Endothelial cell of umbilical vein (primary cell): ENCODE data around the gene ADCY2. TPM values are rescaled to one million over a fixed set of nuclear protein-coding genes. Genes with fewer than 3 reads are reported as not detected.

Source experiments
- BruUV-seq: library from RNA; stranded (reverse); fragments of 400-500 nt; replicated peaks from 2 replicates; lab custom pipeline; 2021; lab: Mats Ljungman, UMichigan
- CTCF ChIA-PET: fragments of 300-600, 350-600 bp; sonication (Branson Sonifier 250); formaldehyde crosslinking; loops from one replicate; lab custom pipeline; 2021; ENCODE audit warnings: antibody characterized with exemption, inconsistent platforms; lab: Charles Lee
- POLR2A ChIA-PET: fragments of 300-600, 350-600 bp; sonication (Branson Sonifier 250); formaldehyde crosslinking; loops from one replicate; lab custom pipeline; 2021; ENCODE audit warnings: antibody characterized with exemption, inconsistent platforms; lab: Charles Lee
- DNase-seq: peaks from one replicate; pipeline ENCODE4 v3.0.0-alpha.2; 2011; ENCODE audit warnings: low read depth, low spot score
- FAIRE-seq: peaks from 2 replicates; lab custom pipeline; 2011; peaks lifted over from hg19 to GRCh38; lab: Jason Lieb, UNC
- H2AFZ ChIP-seq: 2 replicates; pipeline ENCODE4 v1.6.0; 2012; ENCODE audit warnings: low read depth, low read length, control low read depth, inconsistent platforms
- H3K27ac ChIP-seq: 2 replicates; pipeline ENCODE4 v1.5.1; 2011; ENCODE audit warnings: low read depth, mild to moderate bottlenecking, control low read depth, low read length, moderate library complexity; ENCODE audit not compliant: insufficient read depth
- H3K27me3 ChIP-seq, 2 experiments: 2 replicates each; pipeline versions ENCODE4 v1.6.0 to v1.6.1; 2011; ENCODE audit warnings: low read length in 2 of 2, mixed read lengths in 1 of 2; ENCODE audit not compliant: control insufficient read depth in 2 of 2, insufficient read depth in 2 of 2
- H3K36me3 ChIP-seq, 2 experiments: 2 replicates in 1 of 2; 3 replicates in 1 of 2; pipeline ENCODE4 v1.5.1; 2011; ENCODE audit warnings: low read length in 2 of 2, mild to moderate bottlenecking in 1 of 2, moderate library complexity in 1 of 2; ENCODE audit not compliant: control insufficient read depth in 2 of 2, insufficient read depth in 2 of 2; ENCODE audit errors: extremely low read depth in 1 of 2
- H3K4me1 ChIP-seq: 3 replicates; pipeline ENCODE4 v1.5.1; 2011; ENCODE audit warnings: mild to moderate bottlenecking, low read length; ENCODE audit not compliant: control insufficient read depth, insufficient read depth; ENCODE audit errors: extremely low read depth
- H3K4me2 ChIP-seq: 2 replicates; pipeline ENCODE4 v1.6.1; 2011; ENCODE audit warnings: low read length, control low read depth, mixed read lengths; ENCODE audit not compliant: insufficient read depth
- H3K4me3 ChIP-seq, 3 experiments: fragments of 200-600 bp in 1 of 3; sonication (generic), shearing (Covaris generic) in 1 of 3; replicated peaks in 1 of 3; 2 replicates each; pipeline ENCODE4 v1.5.1; 2011 to 2016; ENCODE audit warnings: control low read depth in 3 of 3, low read length in 3 of 3, mild to moderate bottlenecking in 2 of 3, inconsistent platforms in 1 of 3, low read depth in 1 of 3, moderate library complexity in 1 of 3; ENCODE audit not compliant: insufficient read depth in 1 of 3
- H3K79me2 ChIP-seq: 2 replicates; pipeline ENCODE4 v1.6.0; 2012; ENCODE audit warnings: low read length, inconsistent platforms; ENCODE audit not compliant: control insufficient read depth, insufficient read depth
- H3K9ac ChIP-seq: replicated peaks from 2 replicates; pipeline ENCODE3; 2011; ENCODE audit warnings: low read length, control low read depth; ENCODE audit not compliant: insufficient read depth; ENCODE audit errors: extremely low read depth
- H3K9me1 ChIP-seq: replicated peaks from 3 replicates; pipeline ENCODE4 v1.6.0; 2011; ENCODE audit warnings: mild to moderate bottlenecking, low read length; ENCODE audit not compliant: control insufficient read depth, insufficient read depth; ENCODE audit errors: extremely low read depth
- H3K9me3 ChIP-seq: replicated peaks from 2 replicates; pipeline ENCODE4 v1.5.1; 2012; ENCODE audit warnings: low read length, inconsistent platforms; ENCODE audit not compliant: control insufficient read depth, insufficient read depth
- H4K20me1 ChIP-seq: replicated peaks from 2 replicates; pipeline ENCODE3; 2011; ENCODE audit warnings: mild to moderate bottlenecking, low read length; ENCODE audit not compliant: control insufficient read depth, insufficient read depth; ENCODE audit errors: extremely low read depth
- EZH2 ChIP-seq: IDR thresholded peaks from 2 replicates; pipeline ENCODE4 v1.6.1; 2012; ENCODE audit warnings: borderline replicate concordance, low read depth, mild to moderate bottlenecking, moderate library complexity, low read length, inconsistent platforms; ENCODE audit not compliant: severe bottlenecking
- FOS ChIP-seq: IDR thresholded peaks from 2 replicates; pipeline ENCODE4 v1.6.1; 2011; ENCODE audit warnings: mild to moderate bottlenecking, low read length, moderate library complexity, borderline replicate concordance; ENCODE audit not compliant: insufficient read depth
- GATA2 ChIP-seq: IDR thresholded peaks from 2 replicates; pipeline ENCODE4 v1.7.0; 2011; ENCODE audit warnings: low read depth, mild to moderate bottlenecking, moderate library complexity, mixed read lengths, low read length; ENCODE audit not compliant: insufficient read length, insufficient read depth
- JUN ChIP-seq: IDR thresholded peaks from 2 replicates; pipeline ENCODE4 v1.6.1; 2011; ENCODE audit warnings: borderline replicate concordance, low read depth; ENCODE audit not compliant: insufficient read length, insufficient read depth
- MYC ChIP-seq: IDR thresholded peaks from one replicate; pipeline ENCODE4 v1.6.1; 2011; ENCODE audit warnings: mild to moderate bottlenecking, low read depth, low read length
- POLR2A ChIP-seq: IDR thresholded peaks from 2 replicates; pipeline ENCODE4 v1.6.1; 2012; ENCODE audit warnings: low read depth, mild to moderate bottlenecking, control low read depth, low read length
- POLR2AphosphoS5 ChIP-seq: IDR thresholded peaks from 2 replicates; pipeline ENCODE4 v1.6.1; 2012; ENCODE audit warnings: low read depth, mild to moderate bottlenecking, control low read depth, low read length, moderate library complexity; ENCODE audit not compliant: insufficient read depth
- dilution Hi-C: fragments of 300-500 bp; cut with MboI; formaldehyde crosslinking; loops from one replicate; pipeline ENCODE4 v1.15.0; 2019; ENCODE audit warnings: low sequenced_read_pairs; ENCODE audit not compliant: extremely low pct_ligation_motif_present
- intact Hi-C: fragments of 100-400 bp; cut with micrococcal nuclease; formaldehyde crosslinking; loops from one replicate; pipeline ENCODE4 v1.10.0; 2022
- polyA plus RNA-seq, 4 experiments: library from polyadenylated mRNA; depleted of rRNA in 3 of 4; stranded (reverse) in 3 of 4; unstranded in 1 of 4; fragments of >200 nt; gene quantifications; 2 replicates each; pipeline versions ENCODE4 v1.2.1 to v1.2.3, GENCODE V29; 2011 to 2012; ENCODE audit warnings: missing spikeins in 1 of 4
- total RNA-seq: library from RNA; stranded (reverse); gene quantifications from 2 replicates; pipeline ENCODE4 v1.2.3, GENCODE V29; 2021
- TF ChIP-seq, protein P1 (sequence below): IDR thresholded peaks from 2 replicates; pipeline ENCODE4 v1.6.1; 2011; ENCODE audit not compliant: insufficient read depth, insufficient read length
- TF ChIP-seq, protein P2 (sequence below), 2 donors: IDR thresholded peaks; 1 replicate in 1 of 2; 2 replicates in 1 of 2; pipeline ENCODE4 v1.5.1; 2011; ENCODE audit warnings: low read length in 2 of 2, mild to moderate bottlenecking in 2 of 2, moderate library complexity in 2 of 2, control low read depth in 1 of 2, inconsistent platforms in 1 of 2, low read depth in 1 of 2; ENCODE audit not compliant: insufficient read depth in 1 of 2; ENCODE audit errors: extremely low read depth in 1 of 2

Gene ADCY2
- total and polyA plus RNA-seq, 2 donors (not counting 3 experiments of a cell fraction or from before 2014, with no cell fraction given): under 0.01 TPM; not detected in 1

DNA sequence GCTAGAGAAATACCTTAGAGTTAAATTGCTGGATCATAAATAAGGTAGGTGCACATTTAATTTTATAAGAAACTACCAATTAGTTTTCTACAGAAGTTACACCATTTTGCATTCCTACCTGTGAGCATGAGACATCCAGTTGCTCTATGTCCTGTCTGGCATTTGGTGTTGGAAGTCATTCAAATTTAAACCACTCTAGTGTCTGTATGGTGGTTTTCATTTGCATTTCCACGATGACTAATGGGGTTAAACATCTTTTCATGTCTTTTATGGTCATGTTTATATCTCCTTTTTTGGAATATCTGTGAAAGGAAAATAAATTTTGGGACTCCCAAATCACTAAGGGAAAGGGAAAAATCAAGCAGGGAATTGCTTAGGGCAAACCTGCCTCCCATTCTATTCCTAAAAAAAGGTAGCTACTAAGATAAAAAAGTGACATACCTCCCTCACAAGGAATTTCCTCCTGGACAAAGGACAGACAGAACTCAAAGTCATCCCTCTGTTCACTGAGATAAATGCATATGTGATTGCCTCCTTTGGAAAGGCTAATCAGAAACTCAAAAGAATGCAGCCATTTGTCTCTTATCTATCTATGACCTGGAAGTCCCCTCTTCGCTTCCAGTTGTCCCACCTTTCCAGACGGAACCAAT, 31.6 kb upstream of the ADCY2 start:
- POLR2A ChIA-PET: no interaction called here
- dilution Hi-C loops (no loop called here), intact Hi-C loops (no loop called here)
- DNase-seq (no peak), FAIRE-seq (no peak)
- no peak overlapping the region for H2AFZ ChIP-seq
- no TSS peak for BruUV-seq
- H4K20me1 ChIP-seq: no peaks in the 10 kb centered on the region
- CTCF ChIA-PET: no interaction called here
- no peak overlapping the region for H3K4me2 ChIP-seq
- TF ChIP-seq POLR2AphosphoS5: no peak
- TF ChIP-seq, protein P1, sequence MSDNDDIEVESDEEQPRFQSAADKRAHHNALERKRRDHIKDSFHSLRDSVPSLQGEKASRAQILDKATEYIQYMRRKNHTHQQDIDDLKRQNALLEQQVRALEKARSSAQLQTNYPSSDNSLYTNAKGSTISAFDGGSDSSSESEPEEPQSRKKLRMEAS: no peak
- no peak for TF ChIP-seq POLR2A
- no peak for TF ChIP-seq EZH2
- TF ChIP-seq, protein P2, sequence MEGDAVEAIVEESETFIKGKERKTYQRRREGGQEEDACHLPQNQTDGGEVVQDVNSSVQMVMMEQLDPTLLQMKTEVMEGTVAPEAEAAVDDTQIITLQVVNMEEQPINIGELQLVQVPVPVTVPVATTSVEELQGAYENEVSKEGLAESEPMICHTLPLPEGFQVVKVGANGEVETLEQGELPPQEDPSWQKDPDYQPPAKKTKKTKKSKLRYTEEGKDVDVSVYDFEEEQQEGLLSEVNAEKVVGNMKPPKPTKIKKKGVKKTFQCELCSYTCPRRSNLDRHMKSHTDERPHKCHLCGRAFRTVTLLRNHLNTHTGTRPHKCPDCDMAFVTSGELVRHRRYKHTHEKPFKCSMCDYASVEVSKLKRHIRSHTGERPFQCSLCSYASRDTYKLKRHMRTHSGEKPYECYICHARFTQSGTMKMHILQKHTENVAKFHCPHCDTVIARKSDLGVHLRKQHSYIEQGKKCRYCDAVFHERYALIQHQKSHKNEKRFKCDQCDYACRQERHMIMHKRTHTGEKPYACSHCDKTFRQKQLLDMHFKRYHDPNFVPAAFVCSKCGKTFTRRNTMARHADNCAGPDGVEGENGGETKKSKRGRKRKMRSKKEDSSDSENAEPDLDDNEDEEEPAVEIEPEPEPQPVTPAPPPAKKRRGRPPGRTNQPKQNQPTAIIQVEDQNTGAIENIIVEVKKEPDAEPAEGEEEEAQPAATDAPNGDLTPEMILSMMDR (IDR thresholded peaks at IDR 0.05; ENCODE audit: extremely low read depth in 1 of 2, insufficient read depth in 1 of 2, low read depth in 1 of 2, low read length in 2 of 2): no peak
- TF ChIP-seq FOS: no peak
- no peak for TF ChIP-seq GATA2
- TF ChIP-seq JUN: no peak
- TF ChIP-seq MYC: no peak
- no peaks in the 10 kb centered on the region for H3K36me3 ChIP-seq
- no peaks in the 10 kb centered on the region for H3K9me1 ChIP-seq
- H3K27me3 ChIP-seq: no peaks in the 10 kb centered on the region
- H3K4me1 ChIP-seq: no peaks in the 10 kb centered on the region
- H3K9me3 ChIP-seq: peaks cover 4% of the 10 kb centered on the region
- no peak overlapping the region for H3K27ac ChIP-seq
- no peak overlapping the region for H3K4me3 ChIP-seq
- H3K9ac ChIP-seq: no peak overlapping the region
- no peaks in the 10 kb centered on the region for H3K79me2 ChIP-seq
